GM19468 (cell line): ENCODE results near the gene NEUROG1.

ENCODE experiments used
- ATAC-seq: cut with Tn5 transposase; IDR thresholded peaks from one replicate; pipeline ENCODE4 v1.9.1; 2021; ENCODE audit warnings: mild to moderate bottlenecking, moderate library complexity, moderate number of reproducible peaks; ENCODE audit not compliant: unreplicated experiment; ENCODE audit errors: extremely low read depth

The NEUROG1 gene, protein sequence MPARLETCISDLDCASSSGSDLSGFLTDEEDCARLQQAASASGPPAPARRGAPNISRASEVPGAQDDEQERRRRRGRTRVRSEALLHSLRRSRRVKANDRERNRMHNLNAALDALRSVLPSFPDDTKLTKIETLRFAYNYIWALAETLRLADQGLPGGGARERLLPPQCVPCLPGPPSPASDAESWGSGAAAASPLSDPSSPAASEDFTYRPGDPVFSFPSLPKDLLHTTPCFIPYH

DNA sequence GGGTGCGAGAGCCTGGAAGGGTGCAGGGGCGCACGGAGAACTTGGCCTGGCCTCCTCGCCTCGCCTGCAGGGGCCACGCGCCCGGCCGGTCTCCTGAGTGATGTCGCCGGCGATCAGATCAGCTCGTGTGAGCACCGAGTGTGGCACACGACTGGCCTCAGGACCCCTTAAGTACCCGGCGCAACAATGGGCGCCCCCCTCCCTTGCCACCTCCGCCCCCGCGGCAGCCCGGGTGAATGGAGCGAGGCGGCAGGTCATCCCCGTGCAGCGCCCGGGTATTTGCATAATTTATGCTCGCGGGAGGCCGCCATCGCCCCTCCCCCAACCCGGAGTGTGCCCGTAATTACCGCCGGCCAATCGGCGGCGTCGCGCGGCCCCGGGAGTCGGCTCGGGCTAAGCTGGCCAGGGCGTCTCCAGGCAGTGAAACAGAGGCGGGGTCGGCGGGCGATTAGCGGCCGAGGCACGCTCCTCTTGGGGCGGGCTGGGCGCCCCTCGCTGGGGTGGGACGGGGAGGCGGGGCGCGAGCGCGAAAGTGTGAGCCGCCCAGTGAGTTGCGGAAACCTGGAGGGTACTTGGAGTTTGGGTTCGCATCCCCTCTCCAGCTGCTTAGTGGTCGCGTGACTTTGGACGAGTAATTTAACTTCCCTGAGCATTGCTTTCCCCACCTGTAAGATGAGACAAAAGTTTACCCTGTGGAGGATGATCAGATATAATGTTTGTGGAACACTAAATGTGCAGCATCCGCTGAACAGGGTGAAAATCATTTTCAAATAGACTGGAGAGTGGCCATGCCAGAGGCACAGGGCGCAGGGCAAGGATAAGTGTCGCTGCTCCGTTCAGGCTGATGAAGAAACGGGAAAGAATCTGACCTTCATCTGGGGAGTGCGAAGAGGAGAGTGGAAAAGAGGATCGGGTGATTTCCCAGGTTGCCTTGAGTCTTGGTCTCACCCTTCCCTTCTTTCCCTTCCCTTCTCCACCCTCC lies at the start of gene NEUROG1:
NEUROG1 (minus strand) TSS at position 145 of the 982 bp plus-strand sequence. CDS start 274 bp downstream, outside the sequence.
- no peak for ATAC-seq

DNA sequence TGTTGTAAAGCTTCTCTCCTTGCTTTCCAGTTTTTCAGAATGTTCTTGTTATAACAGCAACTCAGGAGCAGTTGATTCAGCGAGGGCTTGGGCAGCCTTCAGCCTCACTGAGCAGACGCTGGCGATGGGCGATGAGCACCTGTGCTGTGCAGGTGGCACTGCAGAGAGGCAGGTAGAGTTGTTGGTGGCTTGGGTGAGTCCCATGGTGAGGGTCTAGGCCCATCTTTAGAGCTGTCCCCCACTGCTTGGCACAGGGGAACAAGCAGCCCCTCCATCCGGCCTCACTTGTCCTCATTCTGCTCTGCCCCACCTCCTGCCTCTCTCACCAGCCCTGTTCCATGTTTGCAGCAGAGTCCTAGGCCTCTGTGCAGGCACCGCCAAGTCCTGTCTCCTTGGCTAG lies 49.2 kb upstream of the NEUROG1 start:
- no peak for ATAC-seq

DNA sequence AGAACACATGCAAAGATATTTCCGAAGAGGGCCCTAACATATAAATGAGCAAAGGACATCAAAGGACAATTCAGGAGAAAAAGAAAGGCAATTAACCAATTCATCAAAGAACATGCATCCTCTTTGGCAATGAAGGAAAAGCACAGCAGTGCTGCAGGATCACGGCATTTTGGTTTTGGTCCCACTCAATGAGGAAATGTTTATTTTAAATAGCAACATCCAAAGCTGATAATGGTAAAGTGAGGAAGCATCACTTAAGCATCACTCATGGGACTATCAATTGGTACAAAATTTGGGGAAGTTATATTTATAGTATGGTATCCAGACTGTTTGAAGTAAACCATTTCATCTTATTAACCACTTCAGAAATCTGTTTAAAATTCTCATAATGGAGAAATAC lies 48.5 kb upstream of the NEUROG1 start:
- no peak for ATAC-seq

DNA sequence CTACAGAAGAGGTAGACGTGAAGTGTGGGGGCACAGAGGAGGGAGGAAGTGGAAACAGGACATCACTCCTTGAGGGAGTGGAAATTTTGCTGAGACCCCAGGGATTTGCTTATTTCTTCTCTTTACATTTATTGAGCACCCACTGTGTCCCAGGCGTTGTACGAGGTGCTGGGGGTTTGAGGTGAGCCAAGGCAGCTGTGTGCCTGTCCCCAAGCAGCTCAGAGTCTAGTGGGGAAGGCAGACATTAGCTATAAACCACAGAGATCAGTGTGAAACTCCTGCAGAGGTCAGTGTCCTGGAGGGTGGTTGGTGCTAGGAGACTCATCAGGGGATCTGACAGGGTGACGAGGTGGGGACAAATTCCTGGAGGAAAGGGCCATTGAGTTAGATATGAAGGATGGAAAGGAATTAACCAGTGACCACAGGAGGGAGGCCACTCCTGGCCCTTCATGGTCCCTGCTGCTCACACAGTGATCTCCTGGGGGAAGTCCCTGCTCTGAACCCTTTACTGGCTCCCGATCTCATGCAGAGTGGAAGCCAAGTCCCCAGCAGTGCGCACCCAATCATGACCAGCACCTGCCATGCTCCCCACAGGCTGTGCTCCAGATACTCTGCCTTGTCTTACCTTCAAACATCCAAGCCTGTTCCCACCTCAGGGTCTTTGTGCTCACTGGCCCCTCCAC lies 46.5 kb upstream of the NEUROG1 start:
- no peak for ATAC-seq

GRCh38 chr5:135578685-135579341 lies 43.0 kb upstream of the NEUROG1 start, which contains the start of gene CXCL14:
Gene CXCL14, minus strand, starts transcription at chr5:135578991. Its CDS starts 213 bp downstream, at chr5:135578778.
- no peak for ATAC-seq

DNA sequence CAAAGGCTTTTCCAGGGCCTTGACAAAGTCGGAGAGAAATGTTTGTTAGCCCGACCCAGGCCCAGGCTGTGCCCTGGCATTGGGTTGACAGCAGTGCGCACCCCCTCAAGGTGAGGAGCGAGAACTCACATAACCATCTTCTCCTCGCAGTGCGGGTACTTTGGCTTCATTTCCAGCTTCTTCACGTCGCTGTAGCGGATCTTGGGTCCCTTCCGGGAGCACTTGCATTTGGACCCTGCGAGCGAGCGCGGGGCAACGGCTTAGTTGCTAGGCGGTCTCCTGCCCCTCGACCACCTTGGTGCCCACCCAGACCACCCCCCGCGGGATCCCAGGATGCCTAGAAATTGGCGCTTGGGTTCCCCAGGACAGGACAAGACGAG lies 42.5 kb upstream of the NEUROG1 start:
- ATAC-seq: no peak

- no peak for ATAC-seq
Observed at GRCh38 chr5:135577421-135577820, 41.7 kb upstream of the NEUROG1 start.

GRCh38 chr5:135576075-135576599 lies 40.4 kb upstream of the NEUROG1 start:
- ATAC-seq: no peak

DNA sequence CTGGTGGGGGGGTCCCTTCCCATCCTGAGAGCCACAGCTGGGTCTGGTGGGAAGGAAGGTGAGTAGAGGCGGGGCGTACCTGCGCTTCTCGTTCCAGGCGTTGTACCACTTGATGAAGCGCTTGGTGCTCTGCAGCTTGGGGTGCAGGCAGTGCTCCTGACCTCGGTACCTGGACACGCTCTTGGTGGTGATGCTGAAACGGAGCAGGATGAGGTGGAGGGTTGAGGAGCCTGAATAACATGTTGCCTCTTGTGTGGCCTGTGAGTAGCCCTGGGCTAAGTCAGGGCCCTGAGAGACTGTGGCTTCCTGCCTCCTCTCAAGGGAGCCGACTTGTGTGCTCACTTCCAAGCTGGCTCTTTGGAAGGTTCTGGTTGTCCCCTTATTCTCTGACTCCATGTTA lies 38.7 kb upstream of the NEUROG1 start:
- no peak for ATAC-seq

DNA sequence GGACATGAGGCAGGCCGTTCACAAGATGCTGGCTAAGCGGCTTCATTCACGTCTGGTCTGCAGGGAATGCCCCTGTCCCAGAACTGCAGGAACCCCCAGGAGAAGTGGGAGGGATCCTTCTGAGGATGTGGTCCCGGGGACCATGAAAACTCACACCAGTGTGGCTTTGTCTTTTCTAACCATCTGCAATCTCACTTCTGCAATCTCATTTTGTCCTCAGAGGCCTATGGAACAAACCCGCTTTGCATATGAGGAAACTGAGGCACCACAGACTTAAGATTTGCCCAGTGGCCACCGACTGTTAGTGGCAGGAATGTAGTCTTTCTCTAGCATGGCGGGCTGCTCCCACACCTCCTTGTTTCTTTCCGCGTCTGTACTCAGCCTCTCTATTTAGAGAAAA lies 36.1 kb upstream of the NEUROG1 start:
- no peak for ATAC-seq

GRCh38 chr5:135571066-135571609 lies 35.4 kb upstream of the NEUROG1 start:
- no peak for ATAC-seq

GRCh38 chr5:135570453-135570764 lies 34.6 kb upstream of the NEUROG1 start:
- no peak for ATAC-seq

DNA sequence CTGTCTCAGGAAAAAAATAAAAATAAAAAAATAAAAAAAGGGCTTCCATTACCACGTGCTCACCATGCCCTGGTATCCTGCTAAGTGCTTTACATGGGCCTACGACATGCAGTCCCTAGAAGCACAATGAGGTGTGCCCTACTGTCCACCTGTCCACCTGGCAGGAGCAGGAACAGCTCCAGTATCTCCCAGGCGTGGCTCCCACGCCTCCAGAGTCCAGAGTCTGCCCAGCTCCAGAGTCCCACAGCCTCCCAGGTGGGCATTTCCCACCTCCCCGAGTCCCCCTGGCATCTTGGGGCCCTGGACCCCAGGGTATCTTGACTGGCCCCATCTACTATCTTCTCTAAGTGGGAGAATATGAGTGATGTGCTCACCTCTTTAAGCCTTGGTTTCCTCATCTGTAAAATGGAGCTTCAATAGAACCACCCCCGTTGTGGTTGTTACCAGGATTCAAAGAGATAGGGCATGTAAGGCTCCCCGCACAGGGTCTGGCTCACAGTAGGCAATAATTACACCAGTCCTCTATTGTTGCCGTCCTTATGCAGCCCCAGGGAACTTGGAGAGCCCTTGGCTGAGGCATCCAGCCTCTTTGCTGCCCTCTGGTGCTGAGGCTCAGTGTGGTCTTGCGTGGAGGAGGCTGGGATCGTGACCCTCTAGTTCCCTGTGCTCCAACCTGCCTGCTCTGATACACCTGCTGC lies 34.1 kb upstream of the NEUROG1 start:
- no peak for ATAC-seq

DNA sequence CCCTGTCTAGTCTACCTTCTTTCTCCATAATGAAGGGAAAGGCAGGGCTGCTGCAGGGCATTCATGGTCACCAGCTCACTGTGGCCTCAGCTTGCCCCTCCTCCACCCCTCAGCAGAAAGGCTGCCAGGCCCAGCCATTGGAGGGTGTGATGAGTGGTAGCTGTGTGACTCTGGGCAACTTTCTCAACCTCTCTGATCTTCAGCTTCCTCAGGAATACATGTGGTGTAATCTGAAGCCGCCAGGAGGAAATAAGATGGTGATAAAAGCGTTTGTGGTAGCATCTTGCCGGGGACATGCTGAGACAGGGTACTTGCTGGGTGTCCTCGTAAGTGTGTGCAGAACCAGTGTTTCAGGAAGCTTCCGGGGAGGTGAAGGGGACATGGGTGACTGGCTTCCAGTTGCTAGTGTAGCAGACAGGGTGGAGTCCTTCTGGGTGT lies 33.2 kb upstream of the NEUROG1 start:
- ATAC-seq: no peak

- ATAC-seq: no peak
Observed at GRCh38 chr5:135568246-135568645, 32.5 kb upstream of the NEUROG1 start.

DNA sequence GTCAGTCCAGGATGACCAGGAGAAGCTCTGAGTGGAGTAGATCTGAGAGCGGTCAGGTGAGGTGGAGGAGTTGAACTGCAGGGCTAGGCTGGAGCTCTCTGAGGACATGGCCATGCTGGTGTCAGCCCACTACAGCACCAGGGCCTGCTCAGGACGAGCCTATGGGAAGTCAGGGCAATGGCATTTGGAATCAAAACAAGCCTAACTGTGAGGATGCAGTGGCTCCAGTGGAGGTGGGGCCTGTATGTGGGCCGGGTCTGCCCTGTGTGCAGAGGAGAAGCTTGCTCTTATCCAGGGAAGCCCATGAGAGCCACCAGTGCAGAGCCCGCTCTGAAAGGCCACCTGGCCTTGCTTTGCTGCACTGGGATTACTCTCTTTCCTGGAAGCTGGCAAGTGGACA lies 31.9 kb upstream of the NEUROG1 start:
- ATAC-seq: no peak

GRCh38 chr5:135566422-135567400 lies 30.9 kb upstream of the NEUROG1 start:
- no peak for ATAC-seq
